ENCODE data around the gene PLEKHG2. TPM values are rescaled to one million over a fixed set of nuclear protein-coding genes. Genes with fewer than 3 reads are reported as not detected.

PLEKHG2 gene
- polyA plus RNA-seq, 4 donors, result 1.9 to 13.2 (median 6.3) TPM

- H3K4me1 ChIP-seq (ENCODE audit: control insufficient read depth in 3 of 3, insufficient read depth in 2 of 3, low read depth in 1 of 3, low read length in 2 of 3), result peaks cover 0 to 15% (median 2%) of the 10 kb centered on the region in 3 donors
- H3K4me3 ChIP-seq (ENCODE audit: low read depth in 1 of 3, low read length in 3 of 3), result peak within 1 kb of the TSS; percentile 68 to 96 (median 74)
- DNase-seq (peak; percentile 99 to 100), FAIRE-seq (peak; percentile 80)
- peaks cover 1 to 64% (median 11%) of the 10 kb centered on the region in 3 donors for H3K36me3 ChIP-seq (ENCODE audit: control insufficient read depth in 3 of 3, insufficient read depth in 2 of 3, low read depth in 1 of 3, low read length in 3 of 3)
- no peaks in the 10 kb centered on the region for H3K9me3 ChIP-seq (ENCODE audit: control insufficient read depth in 2 of 2, insufficient read depth in 1 of 2, low read depth in 1 of 2, low read length in 1 of 2)
- H3K27ac ChIP-seq (ENCODE audit: low read depth in 1 of 3, low read length in 2 of 3), result peak within 1 kb of the TSS; percentile 72 to 98 (median 97)
- H3K27me3 ChIP-seq (ENCODE audit: control insufficient read depth in 3 of 3, insufficient read depth in 3 of 3, low read length in 3 of 3), result no peaks in the 10 kb centered on the region
- 0 to 1% (median 0%) methylated on average over 60 of the region's 60 CpGs for WGBS, 3 donors
Observed at GRCh38 chr19:39390751-39391437, 21.6 kb upstream of the PLEKHG2 start, which contains the start of the genes MED29 and PAF1. Gene MED29, plus strand, starts transcription at chr19:39391378. Its CDS starts 45 bp downstream, at chr19:39391423. Gene PAF1, minus strand, starts transcription at chr19:39391106. Its CDS starts 242 bp downstream, at chr19:39390864.

DNA sequence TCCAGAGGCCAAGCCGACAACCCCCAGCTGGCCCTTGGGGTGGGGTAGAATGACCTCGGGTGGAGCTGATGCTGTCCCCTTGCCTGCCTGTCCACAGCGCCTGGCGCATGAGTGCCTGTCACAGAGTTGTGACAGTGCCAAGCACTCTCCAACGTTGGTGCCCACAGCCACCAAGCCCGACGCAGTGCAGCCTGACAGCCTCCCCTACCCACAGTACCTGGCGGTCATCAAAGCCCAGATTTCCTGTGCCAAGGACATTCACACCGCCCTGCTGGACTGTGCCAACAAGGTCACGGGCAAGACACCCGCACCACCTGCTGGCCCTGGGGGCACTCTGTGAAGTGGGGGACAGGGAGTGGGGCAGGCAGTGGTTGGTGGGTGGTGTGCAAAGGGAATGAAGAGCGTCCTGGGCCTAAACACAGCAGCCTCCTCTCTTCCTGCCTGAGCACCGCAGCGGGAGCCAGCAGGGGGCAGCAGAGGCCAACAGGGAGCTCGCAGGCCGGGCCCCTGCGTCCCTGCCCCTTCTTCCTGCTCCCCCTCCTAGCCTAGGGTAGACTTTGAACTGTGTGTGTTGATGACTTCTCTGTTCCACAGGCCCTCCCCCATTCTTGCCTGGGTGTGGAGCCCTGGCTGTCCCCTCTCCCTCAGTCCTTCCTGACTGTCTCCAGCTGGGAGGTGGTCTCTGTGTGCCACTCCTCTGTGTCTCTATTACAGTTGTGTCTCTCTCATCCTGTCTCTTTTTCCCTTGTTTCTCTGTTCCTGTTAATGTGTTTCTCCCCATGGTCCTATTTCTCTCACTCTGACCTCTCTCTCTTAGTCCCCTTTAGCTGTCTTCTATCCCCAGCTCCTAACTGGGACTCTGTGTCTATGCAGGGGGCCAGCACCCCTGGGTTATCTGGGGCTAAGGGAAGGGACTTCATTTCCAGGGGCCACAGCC, 14.8 kb upstream of the PLEKHG2 start:
- Histone ChIP-seq H3K4me1 (ENCODE audit: control insufficient read depth in 3 of 3, insufficient read depth in 2 of 3, low read depth in 1 of 3, low read length in 2 of 3) (peaks cover 13 to 52% (median 18%) of the 10 kb centered on the region in 3 donors), H3K36me3 (ENCODE audit: control insufficient read depth in 3 of 3, insufficient read depth in 2 of 3, low read depth in 1 of 3, low read length in 3 of 3) (peaks cover 0 to 58% (median 4%) of the 10 kb centered on the region in 3 donors), H3K27me3 (ENCODE audit: control insufficient read depth in 3 of 3, insufficient read depth in 3 of 3, low read length in 3 of 3) (no peaks in the 10 kb centered on the region), H3K9me3 (ENCODE audit: control insufficient read depth in 2 of 2, insufficient read depth in 1 of 2, low read depth in 1 of 2, low read length in 1 of 2) (peaks cover 0 to 6% of the 10 kb centered on the region in 2 donors), H3K4me3 (ENCODE audit: low read depth in 1 of 3, low read length in 3 of 3) (peak overlapping the region in 1 of 3 donors; percentile 24), H3K27ac (ENCODE audit: low read depth in 1 of 3, low read length in 2 of 3) (peak overlapping the region; percentile 91 to 100 (median 98))
- 23 to 28% (median 26%) methylated on average over 16 to 17 of the region's 17 CpGs for WGBS, 3 donors
- no peak for FAIRE-seq
- DNase-seq, result peak; percentile 96 to 98

GRCh38 chr19:39398297-39398864, 14.1 kb upstream of the PLEKHG2 start:
- Histone ChIP-seq H3K36me3 (ENCODE audit: control insufficient read depth in 3 of 3, insufficient read depth in 2 of 3, low read depth in 1 of 3, low read length in 3 of 3) (peaks cover 0 to 55% (median 4%) of the 10 kb centered on the region in 3 donors), H3K27me3 (ENCODE audit: control insufficient read depth in 3 of 3, insufficient read depth in 3 of 3, low read length in 3 of 3) (no peaks in the 10 kb centered on the region), H3K9me3 (ENCODE audit: control insufficient read depth in 2 of 2, insufficient read depth in 1 of 2, low read depth in 1 of 2, low read length in 1 of 2) (peaks cover 0 to 6% of the 10 kb centered on the region in 2 donors), H3K4me1 (ENCODE audit: control insufficient read depth in 3 of 3, insufficient read depth in 2 of 3, low read depth in 1 of 3, low read length in 2 of 3) (peaks cover 17 to 59% (median 18%) of the 10 kb centered on the region in 3 donors), H3K4me3 (ENCODE audit: low read depth in 1 of 3, low read length in 3 of 3) (peak overlapping the region in 1 of 3 donors; percentile 24), H3K27ac (ENCODE audit: low read depth in 1 of 3, low read length in 2 of 3) (peak overlapping the region; percentile 91 to 100 (median 98))
- FAIRE-seq, result no peak
- DNase-seq, result peak; percentile 83 to 96
- 26 to 51% (median 45%) methylated on average over 11 of the region's 11 CpGs for WGBS, 3 donors

DNA sequence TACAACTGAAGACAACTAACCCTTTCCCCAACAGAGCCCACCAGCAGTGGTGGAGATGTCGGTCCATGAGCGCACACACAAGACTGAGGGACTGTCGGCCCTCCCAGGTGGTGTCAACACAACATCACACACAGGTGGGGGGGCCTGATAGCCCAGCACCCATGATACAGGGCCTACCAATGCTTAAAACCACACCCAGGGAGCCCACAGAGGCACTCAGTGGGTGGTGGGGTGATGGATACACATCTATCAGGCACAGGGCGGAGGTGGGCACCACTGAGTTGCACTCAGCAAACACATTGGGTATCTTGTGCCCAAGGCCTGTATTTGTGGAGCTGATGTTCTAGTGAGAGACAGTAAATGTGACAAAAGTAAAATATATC, 12.8 kb upstream of the PLEKHG2 start:
- H3K9me3 ChIP-seq (ENCODE audit: control insufficient read depth in 2 of 2, insufficient read depth in 1 of 2, low read depth in 1 of 2, low read length in 1 of 2), result peaks cover 0 to 6% of the 10 kb centered on the region in 2 donors
- H3K4me3 ChIP-seq (ENCODE audit: low read depth in 1 of 3, low read length in 3 of 3), result no peak overlapping the region
- no peaks in the 10 kb centered on the region for H3K27me3 ChIP-seq (ENCODE audit: control insufficient read depth in 3 of 3, insufficient read depth in 3 of 3, low read length in 3 of 3)
- WGBS, 3 donors, result 93 to 96% (median 96%) methylated on average over 4 of the region's 4 CpGs
- no peak for DNase-seq
- no peak for FAIRE-seq
- peaks cover 0 to 45% (median 3%) of the 10 kb centered on the region in 3 donors for H3K36me3 ChIP-seq (ENCODE audit: control insufficient read depth in 3 of 3, insufficient read depth in 2 of 3, low read depth in 1 of 3, low read length in 3 of 3)
- H3K4me1 ChIP-seq (ENCODE audit: control insufficient read depth in 3 of 3, insufficient read depth in 2 of 3, low read depth in 1 of 3, low read length in 2 of 3), result peaks cover 17 to 68% (median 18%) of the 10 kb centered on the region in 3 donors
- peak overlapping the region; percentile 72 to 100 (median 100) for H3K27ac ChIP-seq (ENCODE audit: low read depth in 1 of 3, low read length in 2 of 3)

DNA sequence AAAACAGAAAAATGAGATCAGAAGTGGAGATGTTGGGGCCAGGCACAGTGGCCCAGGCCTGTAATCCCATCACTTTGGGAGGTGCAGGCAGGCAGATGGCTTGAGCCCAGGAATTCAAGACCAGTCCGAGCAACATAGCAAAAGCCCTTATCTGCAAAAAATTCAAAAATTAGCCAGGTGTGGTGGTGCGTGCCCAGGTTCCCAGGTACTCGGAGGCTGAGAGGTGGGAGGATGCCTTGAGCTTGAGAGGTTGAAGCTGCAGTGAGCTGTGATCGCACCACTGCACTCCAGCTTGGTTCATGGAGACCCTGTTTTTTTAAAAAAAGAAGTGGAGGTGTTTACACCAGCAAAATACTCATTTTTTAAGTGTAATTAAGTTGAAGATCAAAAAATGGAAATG, 12.4 kb upstream of the PLEKHG2 start:
- Histone ChIP-seq H3K4me3 (ENCODE audit: low read depth in 1 of 3, low read length in 3 of 3) (no peak overlapping the region), H3K27me3 (ENCODE audit: control insufficient read depth in 3 of 3, insufficient read depth in 3 of 3, low read length in 3 of 3) (no peaks in the 10 kb centered on the region), H3K36me3 (ENCODE audit: control insufficient read depth in 3 of 3, insufficient read depth in 2 of 3, low read depth in 1 of 3, low read length in 3 of 3) (peaks cover 0 to 41% (median 3%) of the 10 kb centered on the region in 3 donors), H3K4me1 (ENCODE audit: control insufficient read depth in 3 of 3, insufficient read depth in 2 of 3, low read depth in 1 of 3, low read length in 2 of 3) (peaks cover 17 to 72% (median 22%) of the 10 kb centered on the region in 3 donors), H3K27ac (ENCODE audit: low read depth in 1 of 3, low read length in 2 of 3) (peak overlapping the region; percentile 72 to 100 (median 100)), H3K9me3 (ENCODE audit: control insufficient read depth in 2 of 2, insufficient read depth in 1 of 2, low read depth in 1 of 2, low read length in 1 of 2) (peaks cover 0 to 6% of the 10 kb centered on the region in 2 donors)
- 75 to 80% (median 79%) methylated on average over 4 of the region's 4 CpGs for WGBS, 3 donors
- FAIRE-seq (no peak), DNase-seq (no peak)

DNA sequence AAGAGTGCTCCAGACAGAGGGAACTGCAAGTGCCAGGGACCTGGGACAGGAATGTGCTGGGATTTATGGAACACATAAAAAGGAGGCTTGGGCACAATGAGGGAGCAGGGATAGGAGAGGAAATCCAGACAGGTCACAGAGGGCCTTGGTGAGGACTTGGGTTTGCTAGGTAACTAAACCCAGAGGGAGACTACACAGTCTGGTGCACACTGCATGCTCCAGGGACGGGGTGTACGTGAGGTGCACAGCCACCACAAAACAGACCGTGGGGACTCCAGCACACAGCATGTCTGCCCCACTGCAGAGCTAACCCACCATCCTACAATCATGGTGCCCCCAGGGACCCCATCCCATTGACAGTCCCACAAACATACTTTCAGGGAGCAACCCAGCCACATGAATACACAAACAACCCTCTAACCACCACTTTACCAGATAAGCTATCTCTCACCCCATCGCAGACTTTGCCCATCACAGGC, 11.4 kb upstream of the PLEKHG2 start:
- peaks cover 0 to 32% (median 0%) of the 10 kb centered on the region in 3 donors for H3K36me3 ChIP-seq (ENCODE audit: control insufficient read depth in 3 of 3, insufficient read depth in 2 of 3, low read depth in 1 of 3, low read length in 3 of 3)
- WGBS, 3 donors, result 2 to 45% (median 7%) methylated on average over 4 of the region's 4 CpGs
- no peaks in the 10 kb centered on the region for H3K27me3 ChIP-seq (ENCODE audit: control insufficient read depth in 3 of 3, insufficient read depth in 3 of 3, low read length in 3 of 3)
- no peak overlapping the region for H3K4me3 ChIP-seq (ENCODE audit: low read depth in 1 of 3, low read length in 3 of 3)
- peaks cover 0 to 6% of the 10 kb centered on the region in 2 donors for H3K9me3 ChIP-seq (ENCODE audit: control insufficient read depth in 2 of 2, insufficient read depth in 1 of 2, low read depth in 1 of 2, low read length in 1 of 2)
- H3K27ac ChIP-seq (ENCODE audit: low read depth in 1 of 3, low read length in 2 of 3), result peak overlapping the region; percentile 97 to 100 (median 100)
- peaks cover 17 to 82% (median 23%) of the 10 kb centered on the region in 3 donors for H3K4me1 ChIP-seq (ENCODE audit: control insufficient read depth in 3 of 3, insufficient read depth in 2 of 3, low read depth in 1 of 3, low read length in 2 of 3)
- no peak for DNase-seq
- FAIRE-seq, result no peak

DNA sequence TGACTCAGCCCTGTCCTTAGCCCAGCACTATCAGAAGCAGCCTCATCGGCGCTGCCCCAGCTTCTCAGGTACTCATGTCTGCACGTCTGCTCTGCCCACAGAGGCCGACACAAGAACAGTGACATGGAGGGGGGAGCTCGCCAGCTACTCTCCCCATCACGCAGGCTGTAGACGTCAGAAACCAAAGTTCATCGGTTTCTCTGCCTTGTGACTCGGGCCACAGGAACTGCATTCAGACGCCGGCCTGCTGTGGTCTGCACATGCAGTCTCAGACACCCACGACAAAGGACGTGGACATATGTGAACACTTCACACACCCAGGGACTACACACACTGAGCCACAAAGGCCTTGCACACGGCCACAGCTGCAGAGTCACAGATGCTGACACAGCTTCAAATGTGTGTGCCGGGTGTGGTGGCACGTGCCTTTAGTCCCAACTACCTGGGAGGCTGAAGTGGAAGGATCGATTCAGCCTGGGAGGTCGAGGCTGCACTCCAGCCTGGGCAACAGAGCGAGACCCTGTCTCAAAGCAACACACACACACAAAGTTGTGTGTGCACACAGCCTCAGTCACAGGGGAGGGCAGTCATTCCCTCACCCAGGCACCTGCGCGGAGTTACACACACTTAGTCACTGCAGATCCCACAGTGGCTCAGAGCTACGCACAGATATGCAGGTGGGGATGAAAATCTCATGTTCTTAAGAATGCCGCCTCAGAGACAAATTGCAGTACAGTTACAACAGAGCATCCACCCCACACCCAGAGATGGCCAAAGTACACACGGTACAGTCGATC, 10.7 kb upstream of the PLEKHG2 start:
- DNase-seq (peak; percentile 98 to 100), FAIRE-seq (no peak)
- H3K36me3 ChIP-seq (ENCODE audit: control insufficient read depth in 3 of 3, insufficient read depth in 2 of 3, low read depth in 1 of 3, low read length in 3 of 3), result peaks cover 0 to 30% (median 0%) of the 10 kb centered on the region in 3 donors
- no peaks in the 10 kb centered on the region for H3K27me3 ChIP-seq (ENCODE audit: control insufficient read depth in 3 of 3, insufficient read depth in 3 of 3, low read length in 3 of 3)
- peak overlapping the region; percentile 97 to 100 (median 100) for H3K27ac ChIP-seq (ENCODE audit: low read depth in 1 of 3, low read length in 2 of 3)
- peak overlapping the region in 1 of 3 donors; percentile 20 for H3K4me3 ChIP-seq (ENCODE audit: low read depth in 1 of 3, low read length in 3 of 3)
- 4 to 25% (median 8%) methylated on average over 25 of the region's 25 CpGs for WGBS, 3 donors
- H3K4me1 ChIP-seq (ENCODE audit: control insufficient read depth in 3 of 3, insufficient read depth in 2 of 3, low read depth in 1 of 3, low read length in 2 of 3), result peaks cover 17 to 85% (median 23%) of the 10 kb centered on the region in 3 donors
- H3K9me3 ChIP-seq (ENCODE audit: control insufficient read depth in 2 of 2, insufficient read depth in 1 of 2, low read depth in 1 of 2, low read length in 1 of 2), result peaks cover 0 to 6% of the 10 kb centered on the region in 2 donors
